ENCODE data around the gene PLCD1. TPM values are rescaled to one million over a fixed set of nuclear protein-coding genes. Genes with fewer than 3 reads are reported as not detected.

The PLCD1 gene
- total RNA-seq, 1 donor from 2014 or later = 16.7 TPM

DNA sequence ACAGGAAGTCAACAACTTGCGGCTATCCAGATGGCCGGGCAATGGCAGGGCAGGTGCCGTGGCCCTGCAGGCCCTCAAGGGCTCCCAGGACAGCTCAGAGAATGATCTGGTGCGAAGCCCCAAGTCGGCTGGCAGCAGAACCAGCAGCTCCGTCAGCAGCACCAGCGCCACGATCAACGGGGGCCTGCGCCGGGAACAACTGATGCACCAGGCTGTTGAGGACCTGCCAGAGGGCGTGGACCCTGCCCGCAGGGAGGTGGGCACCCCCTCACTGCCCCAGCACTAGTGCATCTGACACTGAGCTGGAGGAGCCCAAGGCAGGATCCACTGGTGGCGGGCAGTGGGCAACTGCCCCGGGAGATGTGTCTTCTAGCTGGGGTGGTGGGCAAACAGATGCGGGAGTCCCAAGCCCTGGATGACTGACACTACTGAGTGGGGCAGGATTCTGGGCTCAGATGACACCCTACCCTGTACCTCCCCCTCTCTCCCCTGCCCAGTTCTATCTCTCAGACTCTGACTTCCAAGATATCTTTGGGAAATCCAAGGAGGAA is 22.9 kb downstream of the PLCD1 start:
- Mint-ChIP-seq H3K27ac (ENCODE audit: unreplicated experiment) (no peak overlapping the region), H3K4me1 (ENCODE audit: low read depth, unreplicated experiment) (peaks cover 5% of the 10 kb centered on the region), H3K27me3 (ENCODE audit: low read depth, unreplicated experiment) (no peaks in the 10 kb centered on the region), H3K9me3 (ENCODE audit: unreplicated experiment) (no peaks in the 10 kb centered on the region), H3K4me3 (ENCODE audit: unreplicated experiment) (no peak overlapping the region), H3K36me3 (ENCODE audit: low read depth, unreplicated experiment) (peaks cover 8% of the 10 kb centered on the region)
- TF ChIP-seq, protein P1, sequence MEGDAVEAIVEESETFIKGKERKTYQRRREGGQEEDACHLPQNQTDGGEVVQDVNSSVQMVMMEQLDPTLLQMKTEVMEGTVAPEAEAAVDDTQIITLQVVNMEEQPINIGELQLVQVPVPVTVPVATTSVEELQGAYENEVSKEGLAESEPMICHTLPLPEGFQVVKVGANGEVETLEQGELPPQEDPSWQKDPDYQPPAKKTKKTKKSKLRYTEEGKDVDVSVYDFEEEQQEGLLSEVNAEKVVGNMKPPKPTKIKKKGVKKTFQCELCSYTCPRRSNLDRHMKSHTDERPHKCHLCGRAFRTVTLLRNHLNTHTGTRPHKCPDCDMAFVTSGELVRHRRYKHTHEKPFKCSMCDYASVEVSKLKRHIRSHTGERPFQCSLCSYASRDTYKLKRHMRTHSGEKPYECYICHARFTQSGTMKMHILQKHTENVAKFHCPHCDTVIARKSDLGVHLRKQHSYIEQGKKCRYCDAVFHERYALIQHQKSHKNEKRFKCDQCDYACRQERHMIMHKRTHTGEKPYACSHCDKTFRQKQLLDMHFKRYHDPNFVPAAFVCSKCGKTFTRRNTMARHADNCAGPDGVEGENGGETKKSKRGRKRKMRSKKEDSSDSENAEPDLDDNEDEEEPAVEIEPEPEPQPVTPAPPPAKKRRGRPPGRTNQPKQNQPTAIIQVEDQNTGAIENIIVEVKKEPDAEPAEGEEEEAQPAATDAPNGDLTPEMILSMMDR (IDR thresholded peaks at IDR 0.05; ENCODE audit: insufficient read depth, low read depth, low read length) = no peak
- no peak for TF ChIP-seq EZH2 (IDR thresholded peaks at IDR 0.05; ENCODE audit: insufficient read depth, low read length)
- no peak for FAIRE-seq
- no peaks in the 10 kb centered on the region for H3K36me3 ChIP-seq (ENCODE audit: insufficient read depth, low read length)
- peaks cover 6% of the 10 kb centered on the region for H3K4me1 ChIP-seq (ENCODE audit: insufficient read depth, low read length)
- no peak for DNase-seq (ENCODE audit: low read depth)
- H3K9ac ChIP-seq (ENCODE audit: low read length) = no peak overlapping the region
- peaks cover 6% of the 10 kb centered on the region for H4K20me1 ChIP-seq (ENCODE audit: insufficient read depth, low read length)
- H3K4me3 ChIP-seq (ENCODE audit: insufficient read depth, low read depth, low read length) = no peak overlapping the region
- no peak overlapping the region for H2AFZ ChIP-seq (ENCODE audit: low read depth, low read length)
- H3K79me2 ChIP-seq (ENCODE audit: insufficient read depth, low read length) = no peaks in the 10 kb centered on the region
- H3K27me3 ChIP-seq (ENCODE audit: insufficient read depth, low read length) = no peaks in the 10 kb centered on the region
- H3K27ac ChIP-seq (ENCODE audit: low read depth, low read length) = no peak overlapping the region
- no peak overlapping the region for H3K4me2 ChIP-seq (ENCODE audit: low read length)
- H3K9me3 ChIP-seq (ENCODE audit: insufficient read depth, low read depth, low read length) = no peaks in the 10 kb centered on the region

DNA sequence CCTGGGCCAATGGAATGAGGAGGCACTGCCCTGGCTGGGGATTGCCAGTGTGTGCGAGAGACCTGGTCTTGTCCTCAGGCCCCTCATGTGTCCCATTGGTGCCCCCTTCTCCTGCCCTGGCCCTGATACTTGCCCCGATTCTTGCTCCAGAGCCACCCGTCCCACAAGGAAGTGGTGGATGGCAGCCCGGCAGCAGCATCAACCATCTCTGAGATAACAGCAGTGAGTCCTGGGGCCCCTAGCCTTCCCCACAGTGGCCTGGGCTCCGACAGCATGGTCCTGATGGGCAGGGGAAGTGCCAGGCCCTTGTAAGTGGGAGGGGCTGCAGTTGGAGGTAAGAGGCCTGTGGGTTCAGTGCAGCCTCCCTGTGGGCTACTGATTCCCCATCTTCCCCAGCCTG is 23.4 kb downstream of the PLCD1 start:
- no peaks in the 10 kb centered on the region for H3K9me3 Mint-ChIP-seq (ENCODE audit: unreplicated experiment)
- H3K79me2 ChIP-seq (ENCODE audit: insufficient read depth, low read length) = no peaks in the 10 kb centered on the region
- H3K27me3 Mint-ChIP-seq (ENCODE audit: low read depth, unreplicated experiment) = no peaks in the 10 kb centered on the region
- H3K4me1 ChIP-seq (ENCODE audit: insufficient read depth, low read length) = peaks cover 6% of the 10 kb centered on the region
- no peak overlapping the region for H3K27ac ChIP-seq (ENCODE audit: low read depth, low read length)
- H3K4me1 Mint-ChIP-seq (ENCODE audit: low read depth, unreplicated experiment) = peaks cover 5% of the 10 kb centered on the region
- H3K36me3 Mint-ChIP-seq (ENCODE audit: low read depth, unreplicated experiment) = peaks cover 8% of the 10 kb centered on the region
- FAIRE-seq = no peak
- no peak for DNase-seq (ENCODE audit: low read depth)
- H3K4me2 ChIP-seq (ENCODE audit: low read length) = no peak overlapping the region
- no peaks in the 10 kb centered on the region for H3K27me3 ChIP-seq (ENCODE audit: insufficient read depth, low read length)
- TF ChIP-seq, protein P1 (IDR thresholded peaks at IDR 0.05; ENCODE audit: insufficient read depth, low read depth, low read length) = no peak
- TF ChIP-seq EZH2 (IDR thresholded peaks at IDR 0.05; ENCODE audit: insufficient read depth, low read length) = no peak
- H3K9me3 ChIP-seq (ENCODE audit: insufficient read depth, low read depth, low read length) = no peaks in the 10 kb centered on the region
- no peak overlapping the region for H3K9ac ChIP-seq (ENCODE audit: low read length)
- no peak overlapping the region for H2AFZ ChIP-seq (ENCODE audit: low read depth, low read length)
- no peak overlapping the region for H3K4me3 Mint-ChIP-seq (ENCODE audit: unreplicated experiment)
- no peak overlapping the region for H3K27ac Mint-ChIP-seq (ENCODE audit: unreplicated experiment)
- peaks cover 6% of the 10 kb centered on the region for H4K20me1 ChIP-seq (ENCODE audit: insufficient read depth, low read length)
- no peak overlapping the region for H3K4me3 ChIP-seq (ENCODE audit: insufficient read depth, low read depth, low read length)
- no peaks in the 10 kb centered on the region for H3K36me3 ChIP-seq (ENCODE audit: insufficient read depth, low read length)
